ENCODE measurements around the gene CSTPP1. TPM values are rescaled to one million over a fixed set of nuclear protein-coding genes. Genes with fewer than 3 reads are reported as not detected.
"Not testable (repeated sequence)": the region's sequence is repeated elsewhere in the genome, so short reads cannot be mapped to it uniquely, and the experiment has no call there.

Gene CSTPP1
- total RNA-seq, 4 donors from 2014 or later, result 9.8 to 14.3 (median 11.1) TPM

- no peak for TF ChIP-seq CTCF (IDR thresholded peaks at IDR 0.05)
- DNase-seq (ENCODE audit: low spot score), result no peak
- no peak for ATAC-seq (ENCODE audit: low FRiP score)
These were observed 134.2 kb downstream of the CSTPP1 start for GRCh38 chr11:47070769-47071168.

- DNase-seq (ENCODE audit: low spot score) (no peak), ATAC-seq (ENCODE audit: low FRiP score) (no peak)
- TF ChIP-seq CTCF (IDR thresholded peaks at IDR 0.05), result no peak
These were observed 134.8 kb downstream of the CSTPP1 start for GRCh38 chr11:47071341-47071740.

GRCh38 chr11:47071791-47072261 is 135.3 kb downstream of the CSTPP1 start:
- TF ChIP-seq CTCF (IDR thresholded peaks at IDR 0.05), result no peak
- DNase-seq (ENCODE audit: low spot score), result no peak
- ATAC-seq (ENCODE audit: low FRiP score), result peak; percentile 44

GRCh38 chr11:47078751-47079521 is 142.4 kb downstream of the CSTPP1 start:
- no peak for TF ChIP-seq CTCF (IDR thresholded peaks at IDR 0.05)
- DNase-seq (ENCODE audit: low spot score) (no peak), ATAC-seq (ENCODE audit: low FRiP score) (no peak)

GRCh38 chr11:47080775-47081174 is 144.2 kb downstream of the CSTPP1 start:
- not testable (repeated sequence) for ATAC-seq (ENCODE audit: low FRiP score); DNase-seq (ENCODE audit: low spot score)

GRCh38 chr11:47083913-47084312 is 147.4 kb downstream of the CSTPP1 start:
- ATAC-seq (ENCODE audit: low FRiP score) (no peak), DNase-seq (ENCODE audit: low spot score) (no peak)
- no peak for TF ChIP-seq CTCF (IDR thresholded peaks at IDR 0.05)

GRCh38 chr11:47087801-47088200 is 151.2 kb downstream of the CSTPP1 start:
- DNase-seq (ENCODE audit: low spot score), result no peak
- no peak for TF ChIP-seq CTCF (IDR thresholded peaks at IDR 0.05)
- no peak for ATAC-seq (ENCODE audit: low FRiP score)
